ENCODE measurements around the gene NCLN.

DNA sequence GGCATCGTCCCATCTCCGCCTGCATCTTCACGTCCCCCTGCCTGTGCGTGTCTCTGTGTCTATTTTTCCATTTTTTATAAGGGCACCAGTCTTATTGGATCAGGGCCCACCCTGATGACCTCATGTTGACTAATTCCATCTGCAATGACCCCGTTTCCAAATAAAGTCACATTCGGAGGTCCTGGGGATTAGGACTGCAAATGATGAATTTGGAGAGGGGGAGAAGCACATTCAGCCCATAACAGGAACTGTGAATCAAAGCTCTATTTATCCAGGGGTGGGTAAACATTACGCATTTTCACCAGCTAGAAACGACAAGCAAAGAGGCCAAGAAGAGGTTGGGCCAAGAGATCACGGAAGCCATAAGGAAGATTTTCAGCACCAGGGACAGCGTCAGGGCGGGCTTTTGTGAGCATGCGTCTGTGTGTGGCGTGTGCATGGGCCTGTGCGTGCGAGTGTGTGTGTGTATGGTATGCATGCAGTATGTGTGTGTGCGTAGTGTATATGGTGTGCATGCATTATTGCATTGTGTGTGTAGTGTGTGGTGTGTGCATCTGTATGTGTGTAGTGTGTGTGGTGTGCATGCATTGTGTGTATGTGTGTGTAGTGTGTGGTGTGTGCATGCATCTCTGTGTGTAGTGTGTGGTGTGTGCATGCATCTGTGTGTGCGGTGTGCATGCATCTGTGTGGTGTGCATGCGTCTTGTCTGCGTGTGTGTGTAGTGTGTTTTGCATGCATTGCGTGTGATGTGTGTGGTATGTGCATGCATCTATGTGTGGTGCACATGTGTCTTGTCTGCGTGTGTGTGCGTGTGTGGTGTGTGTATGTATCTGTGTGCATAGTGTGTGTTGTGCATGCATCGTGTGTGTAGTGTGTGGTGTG, 58.3 kb downstream of the NCLN start:
- TF ChIP-seq, protein P1, sequence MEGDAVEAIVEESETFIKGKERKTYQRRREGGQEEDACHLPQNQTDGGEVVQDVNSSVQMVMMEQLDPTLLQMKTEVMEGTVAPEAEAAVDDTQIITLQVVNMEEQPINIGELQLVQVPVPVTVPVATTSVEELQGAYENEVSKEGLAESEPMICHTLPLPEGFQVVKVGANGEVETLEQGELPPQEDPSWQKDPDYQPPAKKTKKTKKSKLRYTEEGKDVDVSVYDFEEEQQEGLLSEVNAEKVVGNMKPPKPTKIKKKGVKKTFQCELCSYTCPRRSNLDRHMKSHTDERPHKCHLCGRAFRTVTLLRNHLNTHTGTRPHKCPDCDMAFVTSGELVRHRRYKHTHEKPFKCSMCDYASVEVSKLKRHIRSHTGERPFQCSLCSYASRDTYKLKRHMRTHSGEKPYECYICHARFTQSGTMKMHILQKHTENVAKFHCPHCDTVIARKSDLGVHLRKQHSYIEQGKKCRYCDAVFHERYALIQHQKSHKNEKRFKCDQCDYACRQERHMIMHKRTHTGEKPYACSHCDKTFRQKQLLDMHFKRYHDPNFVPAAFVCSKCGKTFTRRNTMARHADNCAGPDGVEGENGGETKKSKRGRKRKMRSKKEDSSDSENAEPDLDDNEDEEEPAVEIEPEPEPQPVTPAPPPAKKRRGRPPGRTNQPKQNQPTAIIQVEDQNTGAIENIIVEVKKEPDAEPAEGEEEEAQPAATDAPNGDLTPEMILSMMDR (IDR thresholded peaks at IDR 0.05): no peak
- no peak for TF ChIP-seq POLR2A (IDR thresholded peaks at IDR 0.05)

Measured in testis (tissue), 2 donors.